Measurements from ENCODE around the gene OCEL1.
"Not testable (repeated sequence)": the region's sequence is repeated elsewhere in the genome, so short reads cannot be mapped to it uniquely, and the experiment has no call there.

The OCEL1 gene, protein sequence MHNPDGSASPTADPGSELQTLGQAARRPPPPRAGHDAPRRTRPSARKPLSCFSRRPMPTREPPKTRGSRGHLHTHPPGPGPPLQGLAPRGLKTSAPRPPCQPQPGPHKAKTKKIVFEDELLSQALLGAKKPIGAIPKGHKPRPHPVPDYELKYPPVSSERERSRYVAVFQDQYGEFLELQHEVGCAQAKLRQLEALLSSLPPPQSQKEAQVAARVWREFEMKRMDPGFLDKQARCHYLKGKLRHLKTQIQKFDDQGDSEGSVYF

GRCh38 chr19:17226002-17226933 lies at the start of gene OCEL1:
Gene OCEL1 (plus strand): TSS chr19:17226226. CDS start chr19:17226248, 22 bp downstream.
- peak; percentile 89 to 92 for DNase-seq (ENCODE audit: low read depth in 2 of 2)

GRCh38 chr19:17178291-17178690 lies 47.7 kb upstream of the OCEL1 start:
- DNase-seq (ENCODE audit: low read depth in 2 of 2), result no peak

- no peak for DNase-seq (ENCODE audit: low read depth in 2 of 2)
Observed at GRCh38 chr19:17180997-17181702, 44.9 kb upstream of the OCEL1 start.

DNA sequence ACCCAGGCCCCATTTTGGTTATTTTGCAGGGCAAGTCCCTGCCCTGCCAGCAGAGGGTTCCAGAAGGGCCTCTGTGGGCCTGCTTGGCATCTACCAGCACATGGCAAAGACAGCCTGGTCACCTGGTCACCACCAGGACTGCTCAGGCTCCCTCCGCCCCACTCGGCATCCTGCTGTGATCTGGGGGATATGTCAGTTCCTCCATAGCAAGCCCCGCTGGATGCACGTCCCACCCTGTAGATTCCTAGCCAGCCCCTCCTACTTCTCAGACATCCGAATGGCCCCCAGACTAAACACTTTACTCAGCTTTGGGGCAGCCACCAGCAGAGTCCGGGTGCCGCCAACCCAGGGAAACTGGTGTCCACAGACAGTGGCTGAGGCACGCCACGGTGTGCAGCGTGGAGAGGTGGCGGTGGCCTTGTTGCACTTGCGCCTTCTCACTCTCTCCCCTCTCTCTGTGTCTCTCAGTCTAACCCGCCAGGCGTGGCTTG lies 42.7 kb upstream of the OCEL1 start:
- DNase-seq (ENCODE audit: low read depth in 2 of 2), result no peak

GRCh38 chr19:17183858-17184321 lies 42.1 kb upstream of the OCEL1 start:
- DNase-seq (ENCODE audit: low read depth in 2 of 2), result no peak

GRCh38 chr19:17184371-17184841 lies 41.6 kb upstream of the OCEL1 start:
- DNase-seq (ENCODE audit: low read depth in 2 of 2), result no peak

GRCh38 chr19:17185590-17185989 lies 40.4 kb upstream of the OCEL1 start:
- DNase-seq (ENCODE audit: low read depth in 2 of 2), result no peak

DNA sequence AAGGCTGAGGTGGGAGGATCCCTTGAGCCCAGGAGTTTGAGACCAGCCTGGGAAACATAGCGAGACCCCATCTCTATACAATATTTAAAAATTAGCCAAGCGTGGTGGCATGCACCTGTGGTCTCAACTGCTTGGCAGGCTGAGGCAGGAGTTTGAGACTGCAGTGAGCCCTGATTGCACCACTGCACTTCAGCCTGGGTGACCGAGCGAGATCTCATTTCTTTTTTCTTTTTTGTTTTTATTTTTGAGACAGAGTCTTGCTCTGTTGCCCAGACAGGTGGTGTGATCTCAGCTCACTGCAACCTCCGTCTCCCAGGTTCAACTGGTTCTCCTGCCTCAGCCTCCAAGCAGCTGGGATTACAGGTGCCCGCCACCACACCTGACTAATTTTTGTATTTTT lies 34.3 kb upstream of the OCEL1 start:
- DNase-seq (ENCODE audit: low read depth in 2 of 2), result not testable (repeated sequence)

- no peak for DNase-seq (ENCODE audit: low read depth in 2 of 2)
Observed at GRCh38 chr19:17192751-17193150, 33.3 kb upstream of the OCEL1 start.

DNA sequence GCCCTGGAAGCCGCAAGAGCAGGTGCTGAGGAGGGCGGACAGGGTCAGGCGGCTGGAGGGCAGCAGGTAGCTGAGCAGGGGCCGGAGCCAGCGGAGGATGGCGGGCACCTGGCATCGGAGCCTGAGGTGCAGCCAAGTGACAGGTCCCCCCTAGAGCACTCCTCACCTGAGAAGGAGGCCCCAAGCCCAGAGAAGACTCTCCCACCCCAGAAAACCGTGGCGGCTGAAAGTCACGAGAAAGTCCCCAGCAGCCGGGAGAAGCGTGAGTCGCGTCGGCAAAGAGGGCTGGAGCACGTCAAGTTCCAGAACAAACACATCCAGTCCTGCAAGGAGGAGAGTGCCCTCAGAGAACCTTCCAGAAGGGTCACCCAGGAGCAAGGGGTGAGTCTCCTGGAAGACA lies 31.4 kb upstream of the OCEL1 start:
- DNase-seq (ENCODE audit: low read depth in 2 of 2), result no peak

- DNase-seq (ENCODE audit: low read depth in 2 of 2), result no peak
Observed at GRCh38 chr19:17195106-17195505, 30.9 kb upstream of the OCEL1 start.

GRCh38 chr19:17196610-17197009 lies 29.4 kb upstream of the OCEL1 start:
- no peak for DNase-seq (ENCODE audit: low read depth in 2 of 2)

- DNase-seq (ENCODE audit: low read depth in 2 of 2), result no peak
Observed at GRCh38 chr19:17197666-17198065, 28.4 kb upstream of the OCEL1 start.

GRCh38 chr19:17200408-17201079 lies 25.5 kb upstream of the OCEL1 start:
- DNase-seq (ENCODE audit: low read depth in 2 of 2), result no peak

DNA sequence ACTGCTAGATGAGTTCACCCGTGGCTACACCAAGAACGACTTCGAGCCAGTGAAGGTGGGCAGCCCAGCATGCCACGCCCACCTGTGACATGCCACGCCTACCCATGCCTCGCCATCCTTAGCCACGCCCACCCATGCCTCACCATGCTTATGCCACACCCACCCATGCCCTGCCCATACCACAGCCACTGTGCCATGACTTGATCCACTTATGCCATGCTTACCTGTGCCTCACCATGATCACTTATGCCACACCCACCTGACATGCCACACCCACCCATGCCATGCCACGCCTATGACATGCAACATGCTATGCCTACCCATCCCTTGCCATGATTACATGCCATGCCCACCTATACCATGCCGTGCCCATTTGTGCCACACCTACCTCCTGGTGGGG lies 23.8 kb upstream of the OCEL1 start:
- DNase-seq (ENCODE audit: low read depth in 2 of 2), result no peak

- no peak for DNase-seq (ENCODE audit: low read depth in 2 of 2)
Observed at GRCh38 chr19:17202713-17203112, 23.3 kb upstream of the OCEL1 start.

GRCh38 chr19:17205237-17206140 lies 20.5 kb upstream of the OCEL1 start:
- no peak for DNase-seq (ENCODE audit: low read depth in 2 of 2)

DNA sequence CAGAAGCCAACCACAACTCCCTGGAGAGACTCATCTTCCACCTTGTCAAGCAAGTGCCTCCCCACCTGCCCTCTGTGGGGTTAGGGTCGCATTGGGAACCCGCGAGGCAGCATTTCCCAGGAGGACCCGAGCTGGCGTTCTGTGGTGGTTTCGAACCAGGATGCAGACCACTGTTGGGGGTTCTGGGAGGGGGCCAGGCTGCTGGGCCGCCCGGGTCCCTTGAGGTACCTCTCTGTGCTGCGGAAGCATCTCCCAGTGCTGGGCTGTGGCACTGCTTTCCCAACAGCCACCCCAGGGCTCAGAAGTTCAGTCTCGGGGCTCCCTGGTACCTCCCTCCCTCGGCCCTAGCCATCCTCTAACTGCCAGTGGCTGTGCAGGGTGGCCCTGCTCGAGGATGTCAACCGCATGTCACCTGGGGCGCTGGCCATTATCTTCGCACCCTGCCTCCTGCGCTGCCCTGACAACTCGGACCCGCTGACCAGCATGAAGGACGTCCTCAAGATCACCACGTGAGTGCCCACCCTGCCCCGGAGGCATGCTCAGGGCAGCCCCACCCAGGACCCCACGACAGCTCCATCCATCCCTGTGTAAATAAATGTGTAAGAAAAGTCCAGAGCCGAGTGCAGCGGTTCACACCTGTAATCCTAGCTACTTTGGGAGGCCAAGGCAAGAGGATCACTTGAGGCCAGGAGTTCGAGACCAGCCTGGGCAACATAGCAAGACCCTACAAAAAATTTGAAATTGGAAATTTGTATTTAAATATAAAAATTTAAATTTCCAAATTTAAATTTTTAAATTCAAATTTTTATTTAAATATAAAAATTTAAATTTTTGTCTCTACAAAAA lies 19.1 kb upstream of the OCEL1 start:
- DNase-seq (ENCODE audit: low read depth in 2 of 2), result no peak

All from stimulated activated CD4-positive, alpha-beta T cell treated with anti-CD3 and anti-CD28 coated beads, Interleukin-1b, Interleukin-23, amount 100 ng/mL, for 1 hour (primary cell).